Smooth muscle cell (in vitro differentiated cells): ENCODE measurements around the gene MYO7A. TPM values are rescaled to one million over a fixed set of nuclear protein-coding genes. Genes with fewer than 3 reads are reported as not detected.

ENCODE experiments used
- DNase-seq: peaks from one replicate; lab custom pipeline; 2025; ENCODE audit not compliant: unreplicated experiment; lab: John Stamatoyannopoulos, UW
- H2AFZ ChIP-seq: fragments of 200-600 bp; sonication (generic); 2 replicates; pipeline ENCODE4 v1.6.0; 2016; ENCODE audit warnings: antibody characterized with exemption, low read depth, mild to moderate bottlenecking
- H3F3A ChIP-seq: fragments of 200-600 bp; sonication (generic); 2 replicates; pipeline ENCODE4 v1.6.0; 2017; ENCODE audit warnings: antibody characterized with exemption, low read depth
- H3K27ac ChIP-seq: fragments of 200-600 bp; sonication (generic); 2 replicates; pipeline ENCODE4 v1.5.1; 2016; ENCODE audit warnings: low read depth, mild to moderate bottlenecking
- H3K27me3 ChIP-seq: fragments of 200-600 bp; sonication (generic); 2 replicates; pipeline ENCODE4 v1.6.1; 2016; ENCODE audit warnings: low read depth, mild to moderate bottlenecking
- H3K36me3 ChIP-seq: fragments of 200-600 bp; sonication (generic); 2 replicates; pipeline ENCODE4 v1.5.1; 2016; ENCODE audit warnings: low read depth
- H3K4me1 ChIP-seq: fragments of 200-600 bp; sonication (generic); 2 replicates; pipeline ENCODE4 v1.5.1; 2016; ENCODE audit warnings: low read depth
- H3K4me2 ChIP-seq: fragments of 200-600 bp; sonication (generic); 2 replicates; pipeline ENCODE4 v1.6.0; 2016; ENCODE audit warnings: mild to moderate bottlenecking
- H3K4me3 ChIP-seq: fragments of 200-600 bp; sonication (generic); 2 replicates; pipeline ENCODE4 v1.5.1; 2016; ENCODE audit warnings: mild to moderate bottlenecking
- H3K79me2 ChIP-seq: fragments of 200-600 bp; sonication (generic); 2 replicates; pipeline ENCODE4 v1.6.0; 2016; ENCODE audit warnings: low read depth, mild to moderate bottlenecking
- H3K9ac ChIP-seq: fragments of 200-600 bp; sonication (generic); 2 replicates; pipeline ENCODE4 v1.6.0; 2016; ENCODE audit warnings: low read depth
- H3K9me3 ChIP-seq: fragments of 200-600 bp; sonication (generic); replicated peaks from 2 replicates; pipeline ENCODE4 v1.5.1; 2016; ENCODE audit warnings: low read depth
- H4K20me1 ChIP-seq: fragments of 200-600 bp; sonication (generic); 2 replicates; pipeline ENCODE4 v1.6.0; 2016; ENCODE audit warnings: low read depth
- CTCF ChIP-seq: fragments of 200-600 bp; sonication (generic); IDR thresholded peaks from 2 replicates; pipeline ENCODE4 v1.5.1; 2017; ENCODE audit warnings: borderline replicate concordance, mild to moderate bottlenecking, antibody characterized with exemption; ENCODE audit not compliant: insufficient read depth, poor library complexity, severe bottlenecking
- WGBS: methylation state at CpG from one replicate; pipeline ENCODE4 v1.1.7; 2016; ENCODE audit warnings: low lambda C conversion rate; 5-methylcytosine and 5-hydroxymethylcytosine counted together
- polyA plus RNA-seq: library from polyadenylated mRNA; unstranded; fragments of >200 nt; fragmentation: Nextera tagmentation; extraction: Ambion mirVana; gene quantifications from 2 replicates; pipeline ENCODE4 v1.2.1, GENCODE V29; 2016
- total RNA-seq: library from RNA; depleted of rRNA; stranded (reverse); fragments of >200 nt; gene quantifications from 2 replicates; pipeline ENCODE4 v1.2.3, GENCODE V29; 2014

Gene MYO7A
- total and polyA plus RNA-seq, 2 experiments from 2014 or later, result 0.08 to 0.18 TPM

GRCh38 chr11:77118971-77119370 lies 9.1 kb upstream of the MYO7A start:
- H3K9ac ChIP-seq, result no peak overlapping the region
- no peaks in the 10 kb centered on the region for H3K27me3 ChIP-seq
- no peak overlapping the region for H2AFZ ChIP-seq
- H3K9me3 ChIP-seq, result no peaks in the 10 kb centered on the region
- H3K4me1 ChIP-seq, result no peaks in the 10 kb centered on the region
- WGBS, result 95% methylated on average over 11 of the region's 12 CpGs
- no peaks in the 10 kb centered on the region for H3F3A ChIP-seq
- H4K20me1 ChIP-seq, result no peaks in the 10 kb centered on the region
- no peak overlapping the region for H3K27ac ChIP-seq
- H3K4me2 ChIP-seq, result no peak overlapping the region
- no peak for DNase-seq
- H3K36me3 ChIP-seq, result no peaks in the 10 kb centered on the region
- no peak for TF ChIP-seq CTCF
- no peaks in the 10 kb centered on the region for H3K79me2 ChIP-seq
- no peak overlapping the region for H3K4me3 ChIP-seq

- H3F3A ChIP-seq, result no peaks in the 10 kb centered on the region
- no peak overlapping the region for H3K9ac ChIP-seq
- no peak overlapping the region for H3K4me2 ChIP-seq
- no peaks in the 10 kb centered on the region for H4K20me1 ChIP-seq
- no peak for DNase-seq
- no peak overlapping the region for H3K27ac ChIP-seq
- TF ChIP-seq CTCF, result no peak
- no peaks in the 10 kb centered on the region for H3K79me2 ChIP-seq
- 98% methylated on average over 9 of the region's 9 CpGs for WGBS
- H3K4me3 ChIP-seq, result no peak overlapping the region
- H3K36me3 ChIP-seq, result no peaks in the 10 kb centered on the region
- H3K9me3 ChIP-seq, result no peaks in the 10 kb centered on the region
- no peaks in the 10 kb centered on the region for H3K4me1 ChIP-seq
- H3K27me3 ChIP-seq, result no peaks in the 10 kb centered on the region
- no peak overlapping the region for H2AFZ ChIP-seq
Observed at GRCh38 chr11:77119531-77119936, 8.5 kb upstream of the MYO7A start.

- Histone ChIP-seq H3F3A (no peaks in the 10 kb centered on the region), H3K4me2 (no peak overlapping the region), H3K4me1 (no peaks in the 10 kb centered on the region), H3K27ac (no peak overlapping the region), H3K27me3 (no peaks in the 10 kb centered on the region), H3K9ac (no peak overlapping the region), H4K20me1 (no peaks in the 10 kb centered on the region), H3K4me3 (no peak overlapping the region), H3K79me2 (no peaks in the 10 kb centered on the region), H3K36me3 (no peaks in the 10 kb centered on the region), H3K9me3 (no peaks in the 10 kb centered on the region), H2AFZ (no peak overlapping the region)
- no peak for DNase-seq
- no peak for TF ChIP-seq CTCF
- 99% methylated on average over 19 of the region's 19 CpGs for WGBS
Observed at GRCh38 chr11:77120571-77120970, 7.5 kb upstream of the MYO7A start.

GRCh38 chr11:77121096-77121640 lies 6.9 kb upstream of the MYO7A start:
- H4K20me1 ChIP-seq, result no peaks in the 10 kb centered on the region
- no peaks in the 10 kb centered on the region for H3K36me3 ChIP-seq
- H3K4me1 ChIP-seq, result no peaks in the 10 kb centered on the region
- no peak for DNase-seq
- no peak overlapping the region for H3K4me2 ChIP-seq
- H3K4me3 ChIP-seq, result no peak overlapping the region
- no peak for TF ChIP-seq CTCF
- H3K9ac ChIP-seq, result no peak overlapping the region
- H2AFZ ChIP-seq, result no peak overlapping the region
- no peaks in the 10 kb centered on the region for H3K9me3 ChIP-seq
- no peaks in the 10 kb centered on the region for H3K79me2 ChIP-seq
- no peaks in the 10 kb centered on the region for H3K27me3 ChIP-seq
- WGBS, result 93% methylated on average over 10 of the region's 10 CpGs
- no peaks in the 10 kb centered on the region for H3F3A ChIP-seq
- no peak overlapping the region for H3K27ac ChIP-seq
